ENCODE results near the gene MRPL39. TPM values are rescaled to one million over a fixed set of nuclear protein-coding genes. Genes with fewer than 3 reads are reported as not detected.

Gene MRPL39
- total and polyA plus RNA-seq, 7 donors = 40.5 to 75.0 (median 44.5) TPM

- 93 to 95% (median 93%) methylated on average over 3 of the region's 3 CpGs for WGBS, 3 donors
- ATAC-seq (no peak), DNase-seq (no peak)
- intact Hi-C loops (cut with DNase I) = no loop called here
- Histone ChIP-seq H3K4me1 (no peaks in the 10 kb centered on the region), H3K4me3 (no peak overlapping the region), H3K27ac (no peak overlapping the region), H3K36me3 (ENCODE audit: insufficient read depth in 1 of 2, low read depth in 1 of 2) (peaks cover 3 to 27% of the 10 kb centered on the region in 2 donors), H3K27me3 (ENCODE audit: insufficient read depth in 3 of 3, low read length in 2 of 3) (no peaks in the 10 kb centered on the region), H3K9me3 (no peaks in the 10 kb centered on the region)
- TF ChIP-seq CTCF (IDR thresholded peaks at IDR 0.05) = no peak
These were observed 41.7 kb downstream of the MRPL39 start for GRCh38 chr21:25565272-25566211.

DNA sequence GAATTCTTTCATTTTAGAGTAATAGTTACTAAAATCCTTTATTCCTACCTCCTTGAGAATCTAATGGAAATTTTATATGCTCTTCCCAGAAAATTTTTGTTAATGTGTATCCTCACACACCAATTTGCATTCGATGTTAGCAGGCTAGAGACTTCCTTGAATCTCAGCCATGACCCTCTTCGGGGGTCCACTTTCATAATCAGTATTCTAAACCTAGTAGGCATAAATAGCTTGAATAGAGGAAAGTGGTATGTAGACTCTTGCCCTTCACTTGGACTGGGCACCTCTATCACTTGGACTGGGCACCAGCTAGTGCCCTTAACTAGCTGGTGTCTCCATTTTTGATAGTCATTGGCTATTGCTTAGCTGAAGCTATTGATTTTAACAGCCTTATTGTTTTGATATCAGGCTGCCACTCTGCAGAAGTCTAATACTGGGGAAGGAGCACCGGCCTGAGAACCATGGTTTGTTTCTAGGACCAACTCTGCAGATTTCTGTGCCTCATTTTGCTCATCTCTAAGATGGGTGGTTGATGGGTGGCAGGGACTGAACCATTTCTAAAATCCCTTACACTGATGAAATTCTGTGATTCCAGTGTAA lies 42.8 kb downstream of the MRPL39 start:
- Histone ChIP-seq H3K27me3 (ENCODE audit: insufficient read depth in 3 of 3, low read length in 2 of 3) (no peaks in the 10 kb centered on the region), H3K4me1 (no peaks in the 10 kb centered on the region), H3K36me3 (ENCODE audit: insufficient read depth in 1 of 2, low read depth in 1 of 2) (peaks cover 3 to 27% of the 10 kb centered on the region in 2 donors), H3K9me3 (no peaks in the 10 kb centered on the region), H3K4me3 (no peak overlapping the region), H3K27ac (no peak overlapping the region)
- ATAC-seq (no peak), DNase-seq (no peak)
- TF ChIP-seq CTCF (IDR thresholded peaks at IDR 0.05) = no peak
- WGBS, 3 donors = 90 to 93% (median 90%) methylated on average over 3 of the region's 3 CpGs
- intact Hi-C loops (cut with DNase I) = no loop called here

- Histone ChIP-seq H3K27ac (no peak overlapping the region), H3K4me3 (no peak overlapping the region), H3K36me3 (ENCODE audit: insufficient read depth in 1 of 2, low read depth in 1 of 2) (peaks cover 3 to 27% of the 10 kb centered on the region in 2 donors), H3K4me1 (no peaks in the 10 kb centered on the region), H3K9me3 (no peaks in the 10 kb centered on the region), H3K27me3 (ENCODE audit: insufficient read depth in 3 of 3, low read length in 2 of 3) (no peaks in the 10 kb centered on the region)
- TF ChIP-seq CTCF (IDR thresholded peaks at IDR 0.05) = no peak
- intact Hi-C loops (cut with DNase I) = no loop called here
- DNase-seq (no peak), ATAC-seq (no peak)
- WGBS, 3 donors = 83 to 87% (median 86%) methylated on average over 3 of the region's 3 CpGs
These were observed 43.7 kb downstream of the MRPL39 start for GRCh38 chr21:25563361-25564116.

DNA sequence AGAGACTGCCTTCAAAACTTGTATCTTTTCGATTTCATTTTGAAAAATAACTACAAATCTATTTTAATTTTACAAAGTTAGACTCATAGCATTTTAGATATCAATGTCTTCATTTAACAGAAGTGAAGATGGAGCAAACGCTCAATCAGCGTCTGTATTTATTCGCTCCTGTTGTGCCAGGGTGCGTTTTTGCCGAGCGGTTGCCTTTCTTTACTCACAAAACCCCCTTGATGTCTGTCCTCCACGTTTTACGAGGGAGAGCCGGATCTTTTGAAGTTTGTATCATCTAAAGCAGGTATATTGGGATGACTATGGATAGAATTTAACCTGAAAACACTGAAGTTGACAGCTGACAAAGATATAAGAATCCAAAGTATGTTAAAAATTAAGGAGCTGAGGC lies 44.6 kb downstream of the MRPL39 start:
- Histone ChIP-seq H3K27me3 (ENCODE audit: insufficient read depth in 3 of 3, low read length in 2 of 3) (no peaks in the 10 kb centered on the region), H3K27ac (no peak overlapping the region), H3K4me1 (no peaks in the 10 kb centered on the region), H3K9me3 (no peaks in the 10 kb centered on the region), H3K36me3 (ENCODE audit: insufficient read depth in 1 of 2, low read depth in 1 of 2) (peaks cover 3 to 26% of the 10 kb centered on the region in 2 donors), H3K4me3 (peak overlapping the region; percentile 69)
- no peak for DNase-seq
- intact Hi-C loops (cut with DNase I) = no loop called here
- no peak for TF ChIP-seq CTCF (IDR thresholded peaks at IDR 0.05)
- WGBS, 3 donors = 79 to 80% (median 80%) methylated on average over 10 of the region's 10 CpGs
- ATAC-seq = no peak

Data from psoas muscle (tissue), 8 donors.